ENCODE data around the gene KIF26B. TPM values are rescaled to one million over a fixed set of nuclear protein-coding genes. Genes with fewer than 3 reads are reported as not detected.
"Not testable (repeated sequence)": the region's sequence is repeated elsewhere in the genome, so short reads cannot be mapped to it uniquely, and the experiment has no call there.

The KIF26B gene
- total RNA-seq, 4 donors from 2014 or later: 3.6 to 7.0 (median 5.2) TPM

DNA sequence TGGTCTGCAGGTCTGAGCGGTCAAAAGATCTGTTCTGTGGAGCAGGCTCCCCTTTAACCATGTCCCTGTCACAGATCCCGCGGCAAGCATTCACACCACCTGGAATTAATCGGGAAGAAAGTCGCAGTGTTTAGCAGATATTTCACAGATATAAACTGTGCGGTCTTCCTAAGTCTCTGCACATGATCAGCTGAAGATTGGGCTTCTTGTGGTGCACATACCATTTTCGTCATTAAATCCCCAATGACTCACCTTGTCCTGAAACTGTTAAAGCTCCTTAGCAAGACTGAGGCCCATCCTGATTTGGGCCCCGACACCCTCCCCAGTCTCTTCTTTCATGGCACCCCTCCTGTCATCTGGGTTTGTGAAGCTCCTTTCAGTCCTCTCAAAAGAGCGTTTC lies 158.8 kb downstream of the KIF26B start:
- TF ChIP-seq POLR2A (IDR thresholded peaks at IDR 0.05) (no peak), POLR2AphosphoS5 (IDR thresholded peaks at IDR 0.05) (no peak), EP300 (IDR thresholded peaks at IDR 0.05) (no peak)
- TF ChIP-seq, protein P1, sequence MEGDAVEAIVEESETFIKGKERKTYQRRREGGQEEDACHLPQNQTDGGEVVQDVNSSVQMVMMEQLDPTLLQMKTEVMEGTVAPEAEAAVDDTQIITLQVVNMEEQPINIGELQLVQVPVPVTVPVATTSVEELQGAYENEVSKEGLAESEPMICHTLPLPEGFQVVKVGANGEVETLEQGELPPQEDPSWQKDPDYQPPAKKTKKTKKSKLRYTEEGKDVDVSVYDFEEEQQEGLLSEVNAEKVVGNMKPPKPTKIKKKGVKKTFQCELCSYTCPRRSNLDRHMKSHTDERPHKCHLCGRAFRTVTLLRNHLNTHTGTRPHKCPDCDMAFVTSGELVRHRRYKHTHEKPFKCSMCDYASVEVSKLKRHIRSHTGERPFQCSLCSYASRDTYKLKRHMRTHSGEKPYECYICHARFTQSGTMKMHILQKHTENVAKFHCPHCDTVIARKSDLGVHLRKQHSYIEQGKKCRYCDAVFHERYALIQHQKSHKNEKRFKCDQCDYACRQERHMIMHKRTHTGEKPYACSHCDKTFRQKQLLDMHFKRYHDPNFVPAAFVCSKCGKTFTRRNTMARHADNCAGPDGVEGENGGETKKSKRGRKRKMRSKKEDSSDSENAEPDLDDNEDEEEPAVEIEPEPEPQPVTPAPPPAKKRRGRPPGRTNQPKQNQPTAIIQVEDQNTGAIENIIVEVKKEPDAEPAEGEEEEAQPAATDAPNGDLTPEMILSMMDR (IDR thresholded peaks at IDR 0.05): no peak
- WGBS: 92% methylated on average over 9 of the region's 9 CpGs
- Histone ChIP-seq H3K36me3 (no peaks in the 10 kb centered on the region), H3K9me3 (no peaks in the 10 kb centered on the region), H3K27ac (no peak overlapping the region), H3K4me1 (peaks cover 15% of the 10 kb centered on the region), H3K27me3 (no peaks in the 10 kb centered on the region), H3K4me3 (no peak overlapping the region)
- no peak for DNase-seq (ENCODE audit: low spot score in 2 of 2)

DNA sequence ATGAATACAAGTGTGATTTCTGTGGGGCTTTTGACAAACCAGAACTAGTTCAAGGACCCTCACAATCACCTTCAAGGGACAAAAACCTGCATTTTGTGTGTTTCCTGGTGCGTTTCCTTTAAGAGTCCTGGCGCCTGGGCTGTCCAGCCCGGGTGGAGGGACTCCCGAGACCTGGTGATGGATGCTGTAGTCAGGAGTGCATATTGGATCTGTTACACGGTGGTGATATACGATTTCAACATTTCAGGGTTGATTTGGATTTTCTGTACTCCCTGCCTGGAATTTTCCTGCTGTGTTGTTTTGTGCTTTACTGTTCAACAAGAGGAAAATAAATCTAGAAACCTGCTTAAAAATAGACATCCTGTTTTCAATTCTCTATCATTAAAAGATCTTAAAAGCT lies 162.0 kb downstream of the KIF26B start:
- Histone ChIP-seq H3K27me3 (no peaks in the 10 kb centered on the region), H3K36me3 (no peaks in the 10 kb centered on the region), H3K4me3 (no peak overlapping the region), H3K27ac (no peak overlapping the region), H3K9me3 (no peaks in the 10 kb centered on the region), H3K4me1 (peaks cover 6% of the 10 kb centered on the region)
- TF ChIP-seq, protein P1 (IDR thresholded peaks at IDR 0.05): no peak
- TF ChIP-seq POLR2A (IDR thresholded peaks at IDR 0.05) (no peak), EP300 (IDR thresholded peaks at IDR 0.05) (no peak), POLR2AphosphoS5 (IDR thresholded peaks at IDR 0.05) (no peak)
- WGBS: 95% methylated on average over 6 of the region's 6 CpGs
- no peak for DNase-seq (ENCODE audit: low spot score in 2 of 2)

DNA sequence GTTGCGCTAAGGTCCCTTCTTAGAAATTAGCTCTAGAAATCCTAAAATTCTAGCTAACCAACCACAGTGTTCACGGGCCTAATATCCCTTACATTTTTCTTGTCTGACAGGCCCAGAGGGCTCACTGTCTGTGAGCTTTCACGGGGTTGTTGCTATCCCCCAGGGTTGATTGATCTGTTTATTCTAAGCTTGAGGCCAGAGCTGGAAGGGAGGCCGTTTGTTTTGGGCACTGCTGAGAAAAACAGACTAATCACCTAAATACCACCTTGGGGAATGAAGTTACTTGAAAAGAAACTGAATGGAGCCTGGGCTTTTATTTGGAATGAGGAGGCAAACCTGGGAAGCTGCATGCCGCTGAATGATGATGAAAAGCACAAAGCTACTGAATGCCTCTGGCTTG lies 162.4 kb downstream of the KIF26B start:
- peaks cover 5% of the 10 kb centered on the region for H3K4me1 ChIP-seq
- TF ChIP-seq EP300 (IDR thresholded peaks at IDR 0.05) (no peak), POLR2AphosphoS5 (IDR thresholded peaks at IDR 0.05) (no peak), POLR2A (IDR thresholded peaks at IDR 0.05) (no peak)
- TF ChIP-seq, protein P1 (IDR thresholded peaks at IDR 0.05): no peak
- whole genome bisulfite sequencing: 69% methylated on average over 5 of the region's 5 CpGs
- no peaks in the 10 kb centered on the region for H3K36me3 ChIP-seq
- H3K27me3 ChIP-seq: no peaks in the 10 kb centered on the region
- DNase-seq (ENCODE audit: low spot score in 2 of 2): no peak
- H3K9me3 ChIP-seq: no peaks in the 10 kb centered on the region
- H3K27ac ChIP-seq: no peak overlapping the region
- no peak overlapping the region for H3K4me3 ChIP-seq

DNA sequence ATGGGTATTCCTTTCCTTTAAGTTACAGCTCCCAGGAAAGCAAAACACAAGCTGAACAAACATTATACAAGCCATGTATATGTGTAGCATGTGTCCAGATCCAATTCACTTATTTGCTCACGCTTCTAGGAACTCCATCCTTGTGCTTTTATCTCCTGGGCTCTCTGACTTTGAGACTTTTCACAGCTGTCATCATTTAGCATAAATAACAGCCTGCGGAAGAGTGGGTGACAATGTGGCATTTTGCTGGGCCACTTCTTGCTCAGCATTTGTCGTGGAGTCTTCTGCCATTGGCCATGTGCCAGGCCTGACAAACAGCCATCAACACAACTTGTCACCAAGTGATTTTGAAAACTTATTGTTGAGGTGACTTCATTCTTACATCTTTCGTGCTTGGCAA lies 164.3 kb downstream of the KIF26B start:
- Histone ChIP-seq H3K27ac (no peak overlapping the region), H3K36me3 (no peaks in the 10 kb centered on the region), H3K4me1 (no peaks in the 10 kb centered on the region), H3K4me3 (no peak overlapping the region), H3K27me3 (no peaks in the 10 kb centered on the region), H3K9me3 (no peaks in the 10 kb centered on the region)
- TF ChIP-seq POLR2AphosphoS5 (IDR thresholded peaks at IDR 0.05) (no peak), EP300 (IDR thresholded peaks at IDR 0.05) (no peak), POLR2A (IDR thresholded peaks at IDR 0.05) (no peak)
- TF ChIP-seq, protein P1 (IDR thresholded peaks at IDR 0.05): no peak
- WGBS: 51% methylated on average over 4 of the region's 4 CpGs
- no peak for DNase-seq (ENCODE audit: low spot score in 2 of 2)

DNA sequence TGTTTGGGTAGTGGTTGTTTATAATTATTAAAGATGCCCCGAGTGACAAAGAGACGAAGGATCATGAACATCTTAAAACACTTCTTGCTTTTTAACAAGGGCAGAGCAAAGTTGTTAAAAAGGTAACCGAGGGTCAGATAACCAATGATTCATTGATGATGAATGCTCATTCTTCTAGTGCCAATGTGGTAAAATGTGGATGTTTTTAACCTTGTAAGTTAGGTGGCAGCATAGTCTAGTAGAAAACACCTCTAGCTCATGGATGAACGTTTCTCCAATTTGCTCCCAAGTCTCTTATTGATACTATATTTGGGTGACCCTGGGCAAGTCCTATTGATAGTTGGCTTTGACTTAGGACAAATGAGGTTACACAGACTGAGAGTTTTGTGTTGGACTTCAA lies 167.9 kb downstream of the KIF26B start:
- no peak for DNase-seq (ENCODE audit: low spot score in 2 of 2)
- H3K27ac ChIP-seq: no peak overlapping the region
- no peaks in the 10 kb centered on the region for H3K9me3 ChIP-seq
- no peaks in the 10 kb centered on the region for H3K36me3 ChIP-seq
- no peak for TF ChIP-seq EP300 (IDR thresholded peaks at IDR 0.05)
- TF ChIP-seq, protein P1 (IDR thresholded peaks at IDR 0.05): no peak
- no peak for TF ChIP-seq POLR2AphosphoS5 (IDR thresholded peaks at IDR 0.05)
- TF ChIP-seq POLR2A (IDR thresholded peaks at IDR 0.05): no peak
- no peak overlapping the region for H3K4me3 ChIP-seq
- H3K27me3 ChIP-seq: no peaks in the 10 kb centered on the region
- H3K4me1 ChIP-seq: no peaks in the 10 kb centered on the region
- WGBS: 53% methylated on average over 4 of the region's 4 CpGs

DNA sequence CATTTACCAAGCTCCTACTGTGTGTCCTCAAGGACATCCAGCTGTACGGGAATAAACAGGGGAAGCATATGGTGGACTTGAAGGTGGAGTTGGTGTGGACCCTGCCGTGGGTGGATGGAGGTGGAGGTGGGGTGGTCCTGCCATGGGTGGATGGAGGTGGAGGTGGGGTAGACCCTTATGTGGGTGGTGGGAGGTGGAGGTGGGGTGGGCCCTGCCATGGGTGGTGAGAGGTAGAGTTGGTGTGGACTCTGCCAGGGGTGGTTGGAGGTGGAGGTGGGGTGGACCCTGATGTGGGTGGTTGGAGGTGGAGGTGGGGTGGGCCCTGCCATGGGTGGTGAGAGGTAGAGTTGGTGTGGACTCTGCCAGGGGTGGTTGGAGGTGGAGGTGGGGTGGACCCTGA lies 169.0 kb downstream of the KIF26B start:
- H3K27ac ChIP-seq; DNase-seq (ENCODE audit: low spot score in 2 of 2); H3K4me1 ChIP-seq; H3K27me3 ChIP-seq; H3K9me3 ChIP-seq; H3K36me3 ChIP-seq; H3K4me3 ChIP-seq: not testable (repeated sequence)
- 98% methylated on average over 2 of the region's 2 CpGs for WGBS

All from suprapubic skin (tissue), 4 donors.